ENCODE data around the gene TRPC4AP.

Gene TRPC4AP

GRCh38 chr20:34964486-34964885, 128.1 kb downstream of the TRPC4AP start:
- no peak for FAIRE-seq

- no peak for FAIRE-seq
Measured at GRCh38 chr20:34956751-34957472, 135.7 kb downstream of the TRPC4AP start.

GRCh38 chr20:34956041-34956458, 136.6 kb downstream of the TRPC4AP start:
- FAIRE-seq, result no peak

- FAIRE-seq, result peak; percentile 97
Measured at GRCh38 chr20:34955231-34956040, 137.2 kb downstream of the TRPC4AP start, which contains the start of the genes GSS and MYH7B. TSS of gene GSS (minus strand) at chr20:34955806. CDS start at chr20:34951852, 3,954 bp downstream. TSS of gene MYH7B (plus strand) at chr20:34955868. CDS start at chr20:34978006, 22,138 bp downstream.

GRCh38 chr20:34954904-34955230, 137.7 kb downstream of the TRPC4AP start:
- no peak for FAIRE-seq

- FAIRE-seq, result no peak
Measured at GRCh38 chr20:34953960-34954359, 138.6 kb downstream of the TRPC4AP start.

GRCh38 chr20:34952671-34953070, 139.9 kb downstream of the TRPC4AP start:
- no peak for FAIRE-seq
